NCI-H524 (cell line): ENCODE measurements around the gene IGFALS.

ENCODE experiments used
- DNase-seq, 2 experiments: peaks; one replicate each; lab custom pipeline; 2025; lab: John Stamatoyannopoulos, UW

The IGFALS gene

GRCh38 chr16:1793578-1794220 is at the start of gene IGFALS:
TSS of gene IGFALS (minus strand) at chr16:1793705. CDS start at chr16:1793652, 53 bp downstream.
- DNase-seq, result no peak

DNA sequence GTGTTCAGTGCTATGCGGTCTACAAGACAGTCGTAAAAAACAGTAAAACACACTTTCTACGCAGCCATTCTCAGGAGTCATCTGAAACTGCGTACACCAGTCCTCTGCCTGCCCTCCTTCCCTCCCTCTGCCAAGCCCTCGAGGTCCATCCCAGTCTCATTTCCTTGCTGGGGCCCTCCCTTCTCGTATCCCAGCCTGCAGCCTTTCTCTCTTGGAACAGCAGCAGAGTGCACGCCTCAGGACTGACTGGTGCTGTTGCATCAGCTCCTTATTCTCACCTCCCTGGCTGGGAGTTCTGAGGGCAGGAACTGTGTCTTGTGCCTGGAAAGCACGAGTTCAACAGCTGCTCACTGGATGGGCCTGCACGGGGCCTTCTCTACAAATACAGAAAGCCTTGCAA is 46.0 kb upstream of the IGFALS start:
- no peak for DNase-seq

- DNase-seq, result no peak
These were observed 40.6 kb upstream of the IGFALS start for GRCh38 chr16:1834096-1834495.

- no peak for DNase-seq
These were observed 39.4 kb upstream of the IGFALS start for GRCh38 chr16:1832838-1833454.

- DNase-seq, result no peak
These were observed 37.9 kb upstream of the IGFALS start for GRCh38 chr16:1831186-1832075.

DNA sequence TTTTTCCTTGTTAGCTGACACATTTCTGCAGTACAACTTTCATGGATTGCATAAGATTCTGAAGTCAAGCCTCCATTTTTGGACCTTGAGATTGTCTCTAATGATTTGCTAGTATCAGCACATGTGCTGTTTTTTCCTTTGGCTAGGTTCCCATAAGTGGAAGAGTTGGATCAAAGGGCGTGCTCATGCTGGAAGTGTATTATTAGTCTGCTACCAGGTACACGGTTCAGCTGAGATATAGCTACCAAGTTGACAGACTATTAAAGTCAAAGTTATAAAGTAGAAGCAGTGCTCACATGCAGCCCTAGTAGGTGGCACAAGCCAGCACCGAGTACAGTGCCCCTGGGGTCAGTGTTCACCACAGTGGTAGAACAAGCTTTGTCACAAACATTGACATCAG is 36.7 kb upstream of the IGFALS start:
- no peak for DNase-seq

- no peak for DNase-seq
These were observed 35.3 kb upstream of the IGFALS start for GRCh38 chr16:1828645-1829410.

- DNase-seq, result peak; percentile 86 to 93
These were observed 33.4 kb upstream of the IGFALS start, which contains the start of the genes FAHD1 and HAGH for GRCh38 chr16:1826691-1827573. TSS of gene FAHD1 (plus strand) at chr16:1827206. CDS start at chr16:1827239, 33 bp downstream. TSS of gene HAGH (minus strand) at chr16:1826825. CDS start at chr16:1826787, 38 bp downstream.

- peak; percentile 66 to 69 for DNase-seq
These were observed 32.6 kb upstream of the IGFALS start for GRCh38 chr16:1825864-1826690.

GRCh38 chr16:1825381-1825863 is 31.9 kb upstream of the IGFALS start:
- no peak for DNase-seq

GRCh38 chr16:1823821-1824220 is 30.3 kb upstream of the IGFALS start:
- DNase-seq, result peak in 1 of 2 experiments; percentile 55

DNA sequence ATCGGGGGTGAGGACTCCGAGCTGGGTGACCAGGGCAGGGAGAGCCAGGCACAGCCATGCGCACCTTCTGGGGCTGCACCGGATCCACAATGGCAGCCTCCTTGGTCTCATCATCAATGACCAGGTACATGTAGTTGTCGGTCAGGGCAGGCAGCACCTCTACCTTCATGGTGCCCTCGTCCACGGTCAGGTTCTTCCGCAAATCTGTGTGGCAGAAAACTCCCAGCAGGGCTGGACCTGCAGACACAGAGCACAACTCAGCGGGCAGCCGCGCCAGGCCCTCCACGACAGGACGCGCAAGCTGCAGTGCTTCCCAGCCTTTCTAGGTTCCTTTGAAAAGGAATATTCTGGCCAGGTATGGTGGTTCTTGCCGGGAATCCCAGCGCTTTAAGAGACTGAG is 29.3 kb upstream of the IGFALS start:
- DNase-seq, result no peak

DNA sequence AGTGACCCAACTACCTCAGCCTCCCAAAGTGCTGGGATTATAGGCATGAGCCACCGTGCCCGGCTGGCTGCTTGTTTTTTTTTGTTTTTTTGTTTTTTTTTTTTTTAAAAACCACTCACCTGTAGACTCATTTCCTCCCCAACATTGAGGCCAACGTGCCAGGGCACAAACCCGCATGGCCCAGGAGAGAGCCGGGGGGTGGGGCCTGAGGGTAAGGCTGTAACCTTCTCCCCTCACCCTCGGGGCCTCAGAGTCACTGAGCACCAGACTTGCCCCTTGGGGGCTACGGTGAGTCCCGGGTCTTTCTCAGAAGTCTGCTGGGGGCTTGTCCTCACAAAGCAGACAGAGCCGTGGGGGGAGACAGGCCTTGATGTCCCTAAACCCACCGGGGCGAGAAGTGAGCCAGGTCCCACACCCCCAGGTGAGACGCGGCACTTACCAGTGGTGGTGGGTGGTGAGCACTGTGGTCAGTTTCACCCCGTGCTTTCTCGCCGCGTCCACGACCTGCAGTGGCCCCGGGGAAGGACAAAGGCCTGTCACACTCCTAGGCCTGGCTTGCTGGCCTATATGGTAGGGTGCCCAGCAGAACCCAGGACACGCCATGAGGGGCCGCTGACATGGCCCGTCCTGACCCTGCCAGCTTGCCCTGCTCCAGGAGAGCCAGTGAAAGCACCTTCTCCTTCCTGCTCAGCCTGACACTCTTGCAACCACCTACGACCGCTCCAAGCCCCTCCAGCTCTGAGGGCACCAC is 28.5 kb upstream of the IGFALS start:
- DNase-seq, result no peak

GRCh38 chr16:1820946-1821290 is 27.4 kb upstream of the IGFALS start:
- DNase-seq, result no peak

- no peak for DNase-seq
These were observed 26.8 kb upstream of the IGFALS start for GRCh38 chr16:1820096-1820945.

GRCh38 chr16:1819611-1820010 is 26.1 kb upstream of the IGFALS start:
- no peak for DNase-seq

DNA sequence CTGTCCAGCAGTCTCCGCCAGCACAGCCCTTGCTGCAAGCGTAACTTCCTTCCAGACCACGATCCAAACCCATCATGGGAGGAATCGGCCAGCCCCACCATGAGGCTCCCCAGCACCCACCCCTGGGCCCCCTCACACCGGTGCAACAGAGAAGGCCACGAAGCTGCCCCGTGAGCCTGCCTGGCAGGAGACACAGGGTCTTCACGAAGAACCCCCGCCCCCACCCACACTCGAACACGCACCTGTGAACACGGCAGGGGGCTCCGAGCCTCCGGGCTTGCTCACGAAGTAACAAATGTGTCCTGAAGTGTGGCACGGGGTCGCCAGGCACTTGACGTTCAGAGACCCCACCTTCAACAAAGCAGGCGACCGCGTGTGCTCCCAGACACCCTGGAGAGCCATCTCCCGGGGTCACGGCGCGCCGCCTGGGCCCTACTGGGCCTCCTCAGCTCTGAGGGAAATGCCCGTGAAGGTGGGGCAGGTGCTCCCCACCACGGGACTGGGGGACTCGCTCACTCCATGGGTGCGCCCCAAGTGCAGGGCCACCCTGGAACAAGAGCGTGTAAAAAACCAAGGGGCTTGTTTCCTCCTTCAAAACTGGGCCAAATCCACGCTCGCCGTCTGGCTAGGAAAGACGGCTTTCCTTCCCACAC is 25.5 kb upstream of the IGFALS start:
- DNase-seq, result no peak
